Nephron progenitor cell (in vitro differentiated cells): Measurements from ENCODE around the gene ALKAL2.
A peak's percentile ranks its signal among the peaks of the same experiment; 100 is the strongest.

ENCODE experiments used
- DNase-seq: peaks from one replicate; pipeline ENCODE4 v3.0.0; 2021
- H3K27ac Mint-ChIP-seq: 2 replicates; pipeline ENCODE4 v1.8.0; 2021; ENCODE audit warnings: mild to moderate bottlenecking, moderate library complexity, mixed read lengths
- H3K27me3 Mint-ChIP-seq: 2 replicates; pipeline ENCODE4 v1.8.0; 2021; ENCODE audit warnings: mild to moderate bottlenecking, low read depth, mixed read lengths; ENCODE audit not compliant: poor library complexity
- H3K36me3 Mint-ChIP-seq: 2 replicates; pipeline ENCODE4 v1.8.0; 2021; ENCODE audit warnings: low read depth, mixed read lengths
- H3K4me1 Mint-ChIP-seq: 2 replicates; pipeline ENCODE4 v1.8.0; 2021; ENCODE audit warnings: mixed read lengths
- H3K4me3 Mint-ChIP-seq: 2 replicates; pipeline ENCODE4 v1.8.0; 2021; ENCODE audit warnings: mild to moderate bottlenecking, moderate library complexity, mixed read lengths
- H3K9me3 Mint-ChIP-seq: 2 replicates; pipeline ENCODE4 v1.8.0; 2021; ENCODE audit warnings: mild to moderate bottlenecking, moderate library complexity, mixed read lengths
- CTCF ChIP-seq: fragments of 200-600 bp; sonication (generic); IDR thresholded peaks from 2 replicates; pipeline ENCODE4 v1.5.0; 2021; ENCODE audit warnings: antibody characterized with exemption

The ALKAL2 gene

GRCh38 chr2:244547-244946 lies 43.3 kb downstream of the ALKAL2 start:
- Mint-ChIP-seq H3K9me3 (peaks cover 10% of the 10 kb centered on the region), H3K27ac (no peak overlapping the region), H3K4me1 (peaks cover 10% of the 10 kb centered on the region), H3K4me3 (no peak overlapping the region), H3K27me3 (no peaks in the 10 kb centered on the region), H3K36me3 (peaks cover 75% of the 10 kb centered on the region)
- TF ChIP-seq CTCF, result no peak
- DNase-seq, result no peak

GRCh38 chr2:238869-239268 lies 49.0 kb downstream of the ALKAL2 start:
- Mint-ChIP-seq H3K4me3 (no peak overlapping the region), H3K36me3 (peaks cover 45% of the 10 kb centered on the region), H3K27me3 (no peaks in the 10 kb centered on the region), H3K27ac (peak overlapping the region; percentile 9), H3K4me1 (peaks cover 13% of the 10 kb centered on the region), H3K9me3 (peaks cover 10% of the 10 kb centered on the region)
- DNase-seq, result no peak
- no peak for TF ChIP-seq CTCF

GRCh38 chr2:238431-238830 lies 49.5 kb downstream of the ALKAL2 start:
- DNase-seq, result no peak
- H3K36me3 Mint-ChIP-seq, result peaks cover 45% of the 10 kb centered on the region
- no peaks in the 10 kb centered on the region for H3K27me3 Mint-ChIP-seq
- no peak for TF ChIP-seq CTCF
- no peak overlapping the region for H3K4me3 Mint-ChIP-seq
- peaks cover 13% of the 10 kb centered on the region for H3K4me1 Mint-ChIP-seq
- H3K9me3 Mint-ChIP-seq, result peaks cover 10% of the 10 kb centered on the region
- peak overlapping the region; percentile 49 for H3K27ac Mint-ChIP-seq

- no peak overlapping the region for H3K4me3 Mint-ChIP-seq
- peaks cover 43% of the 10 kb centered on the region for H3K36me3 Mint-ChIP-seq
- peaks cover 13% of the 10 kb centered on the region for H3K4me1 Mint-ChIP-seq
- TF ChIP-seq CTCF, result no peak
- no peak for DNase-seq
- peak overlapping the region; percentile 49 for H3K27ac Mint-ChIP-seq
- peaks cover 10% of the 10 kb centered on the region for H3K9me3 Mint-ChIP-seq
- H3K27me3 Mint-ChIP-seq, result no peaks in the 10 kb centered on the region
Observed at GRCh38 chr2:237878-238277, 50.0 kb downstream of the ALKAL2 start.

- H3K4me3 Mint-ChIP-seq, result no peak overlapping the region
- H3K27ac Mint-ChIP-seq, result no peak overlapping the region
- H3K36me3 Mint-ChIP-seq, result peaks cover 35% of the 10 kb centered on the region
- DNase-seq, result no peak
- H3K9me3 Mint-ChIP-seq, result peaks cover 10% of the 10 kb centered on the region
- peaks cover 13% of the 10 kb centered on the region for H3K4me1 Mint-ChIP-seq
- no peaks in the 10 kb centered on the region for H3K27me3 Mint-ChIP-seq
- no peak for TF ChIP-seq CTCF
Observed at GRCh38 chr2:236993-237539, 50.8 kb downstream of the ALKAL2 start.

GRCh38 chr2:234421-234820 lies 53.5 kb downstream of the ALKAL2 start:
- Mint-ChIP-seq H3K27ac (no peak overlapping the region), H3K9me3 (no peaks in the 10 kb centered on the region), H3K27me3 (no peaks in the 10 kb centered on the region), H3K36me3 (peaks cover 14% of the 10 kb centered on the region), H3K4me3 (no peak overlapping the region), H3K4me1 (peaks cover 13% of the 10 kb centered on the region)
- TF ChIP-seq CTCF, result no peak
- no peak for DNase-seq
